Nephron (organoid): ENCODE results near the gene FBXO44.
"Not testable (repeated sequence)": the region's sequence is repeated elsewhere in the genome, so short reads cannot be mapped to it uniquely, and the experiment has no call there.

Source experiments
- H3K27ac Mint-ChIP-seq, 3 experiments: 2 replicates each; pipeline ENCODE4 v1.8.0; 2020; ENCODE audit warnings: mixed read lengths in 3 of 3, mild to moderate bottlenecking in 2 of 3, moderate library complexity in 1 of 3
- H3K27me3 Mint-ChIP-seq: 2 replicates; pipeline ENCODE4 v1.8.0; 2021; ENCODE audit warnings: low read depth, mild to moderate bottlenecking, moderate library complexity, mixed read lengths
- H3K36me3 Mint-ChIP-seq: 2 replicates; pipeline ENCODE4 v1.8.0; 2020; ENCODE audit warnings: low read depth, mixed read lengths
- H3K4me1 Mint-ChIP-seq: 2 replicates; pipeline ENCODE4 v1.8.0; 2020; ENCODE audit warnings: mixed read lengths
- H3K4me3 Mint-ChIP-seq, 3 experiments: 2 replicates each; pipeline ENCODE4 v1.8.0; 2020; ENCODE audit warnings: mild to moderate bottlenecking in 3 of 3, mixed read lengths in 3 of 3, moderate library complexity in 2 of 3
- H3K9me3 Mint-ChIP-seq: 2 replicates; pipeline ENCODE4 v1.8.0; 2020; ENCODE audit warnings: mixed read lengths
- TF ChIP-seq, protein P1 (sequence below), 3 experiments: fragments of 200-600 bp; sonication (generic); IDR thresholded peaks; one replicate each; pipeline ENCODE4 v1.5.0; 2021; ENCODE audit warnings: antibody characterized with exemption in 3 of 3; ENCODE audit not compliant: unreplicated experiment in 3 of 3

FBXO44 gene

DNA sequence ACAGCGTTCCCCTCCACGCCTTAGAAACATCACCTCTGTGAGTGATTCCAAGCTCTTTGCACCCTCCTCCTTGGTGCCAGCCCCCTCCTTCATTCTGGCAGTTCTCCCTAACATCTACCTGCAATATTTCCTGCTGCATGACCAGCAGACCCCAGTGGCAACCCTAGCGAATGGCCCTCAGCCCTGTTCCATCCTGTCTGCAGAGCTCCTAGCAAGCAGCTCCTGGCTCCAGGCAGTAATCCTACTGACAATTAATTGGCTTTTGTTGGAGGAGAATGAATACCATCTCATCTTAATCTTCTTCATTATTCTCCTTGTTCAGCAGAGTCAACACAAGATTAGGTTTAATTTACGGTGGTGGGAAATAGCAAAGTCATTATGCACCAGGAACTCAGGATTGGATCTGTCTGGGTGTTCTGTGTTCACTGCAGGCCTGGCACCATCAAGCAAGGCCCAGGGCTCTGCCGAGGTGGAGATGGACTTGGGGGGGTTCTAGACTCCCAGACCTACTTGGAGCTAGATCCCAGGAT lies 12.8 kb upstream of the FBXO44 start:
- TF ChIP-seq, protein P1, sequence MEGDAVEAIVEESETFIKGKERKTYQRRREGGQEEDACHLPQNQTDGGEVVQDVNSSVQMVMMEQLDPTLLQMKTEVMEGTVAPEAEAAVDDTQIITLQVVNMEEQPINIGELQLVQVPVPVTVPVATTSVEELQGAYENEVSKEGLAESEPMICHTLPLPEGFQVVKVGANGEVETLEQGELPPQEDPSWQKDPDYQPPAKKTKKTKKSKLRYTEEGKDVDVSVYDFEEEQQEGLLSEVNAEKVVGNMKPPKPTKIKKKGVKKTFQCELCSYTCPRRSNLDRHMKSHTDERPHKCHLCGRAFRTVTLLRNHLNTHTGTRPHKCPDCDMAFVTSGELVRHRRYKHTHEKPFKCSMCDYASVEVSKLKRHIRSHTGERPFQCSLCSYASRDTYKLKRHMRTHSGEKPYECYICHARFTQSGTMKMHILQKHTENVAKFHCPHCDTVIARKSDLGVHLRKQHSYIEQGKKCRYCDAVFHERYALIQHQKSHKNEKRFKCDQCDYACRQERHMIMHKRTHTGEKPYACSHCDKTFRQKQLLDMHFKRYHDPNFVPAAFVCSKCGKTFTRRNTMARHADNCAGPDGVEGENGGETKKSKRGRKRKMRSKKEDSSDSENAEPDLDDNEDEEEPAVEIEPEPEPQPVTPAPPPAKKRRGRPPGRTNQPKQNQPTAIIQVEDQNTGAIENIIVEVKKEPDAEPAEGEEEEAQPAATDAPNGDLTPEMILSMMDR (IDR thresholded peaks at IDR 0.05; ENCODE audit: unreplicated experiment in 3 of 3): no peak
- H3K9me3 Mint-ChIP-seq: no peaks in the 10 kb centered on the region

DNA sequence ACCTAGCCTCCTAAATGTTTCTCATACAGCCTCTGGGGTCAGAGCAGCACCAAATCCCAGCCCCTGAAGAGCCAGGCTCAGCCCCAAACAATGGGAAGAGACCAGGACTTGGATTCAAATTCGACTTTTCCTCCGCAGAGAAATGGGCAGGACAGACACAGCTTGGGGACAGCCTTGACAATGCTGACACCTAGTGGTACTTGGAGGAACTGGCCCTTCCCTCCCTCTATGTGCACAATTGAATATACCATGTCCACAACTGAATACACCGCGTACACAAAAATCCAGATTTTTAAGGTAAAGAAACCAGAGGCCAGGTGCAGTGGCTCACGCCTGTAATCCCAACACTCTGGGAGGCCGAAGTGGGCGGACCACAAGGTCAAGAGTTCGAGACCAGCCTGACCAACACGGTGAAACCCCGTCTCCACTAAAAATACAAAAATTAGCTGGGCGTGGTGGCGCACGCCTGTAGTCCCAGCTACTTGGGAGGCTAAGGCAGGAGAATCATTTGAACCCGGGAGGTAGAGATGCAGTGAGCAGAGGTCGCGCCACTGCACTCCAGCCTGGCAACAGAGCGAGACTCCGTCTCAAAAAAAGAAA lies 12.2 kb upstream of the FBXO44 start:
- H3K27ac Mint-ChIP-seq, H3K4me3 Mint-ChIP-seq, H3K9me3 Mint-ChIP-seq, H3K4me1 Mint-ChIP-seq, H3K36me3 Mint-ChIP-seq: not testable (repeated sequence)
- peaks cover 57% of the 10 kb centered on the region for H3K27me3 Mint-ChIP-seq
- TF ChIP-seq, protein P1 (IDR thresholded peaks at IDR 0.05; ENCODE audit: unreplicated experiment in 3 of 3): peak; percentile 93 to 96 (median 95)

More for the DNA sequence above, 12.8 kb upstream of the FBXO44 start:
- Mint-ChIP-seq H3K36me3 (no peaks in the 10 kb centered on the region), H3K4me3 (no peak overlapping the region), H3K27me3 (peaks cover 54% of the 10 kb centered on the region), H3K4me1 (no peaks in the 10 kb centered on the region), H3K27ac (no peak overlapping the region)

DNA sequence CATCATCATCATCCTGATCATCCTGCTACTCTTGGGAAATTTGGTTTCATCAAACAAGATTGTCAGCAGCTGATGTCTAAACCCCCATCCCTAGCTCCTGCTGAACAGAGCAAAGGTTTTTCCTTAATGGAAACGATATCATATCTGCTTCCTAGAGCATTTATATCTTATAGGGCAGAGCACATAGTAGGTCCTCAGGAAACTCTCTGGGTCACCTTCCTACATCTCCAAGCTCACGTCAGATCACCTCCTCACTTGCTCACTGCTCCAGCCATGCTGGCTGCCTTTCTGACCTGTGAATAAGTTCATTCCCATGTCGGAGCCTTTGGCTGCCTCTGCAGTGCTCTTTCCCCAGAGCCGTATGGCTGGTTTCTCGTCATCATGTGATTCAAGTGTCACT lies 10.9 kb upstream of the FBXO44 start:
- Mint-ChIP-seq H3K9me3 (no peaks in the 10 kb centered on the region), H3K4me1 (no peaks in the 10 kb centered on the region), H3K27me3 (peaks cover 67% of the 10 kb centered on the region), H3K36me3 (no peaks in the 10 kb centered on the region), H3K4me3 (no peak overlapping the region), H3K27ac (no peak overlapping the region)
- TF ChIP-seq, protein P1 (IDR thresholded peaks at IDR 0.05; ENCODE audit: unreplicated experiment in 3 of 3): no peak

DNA sequence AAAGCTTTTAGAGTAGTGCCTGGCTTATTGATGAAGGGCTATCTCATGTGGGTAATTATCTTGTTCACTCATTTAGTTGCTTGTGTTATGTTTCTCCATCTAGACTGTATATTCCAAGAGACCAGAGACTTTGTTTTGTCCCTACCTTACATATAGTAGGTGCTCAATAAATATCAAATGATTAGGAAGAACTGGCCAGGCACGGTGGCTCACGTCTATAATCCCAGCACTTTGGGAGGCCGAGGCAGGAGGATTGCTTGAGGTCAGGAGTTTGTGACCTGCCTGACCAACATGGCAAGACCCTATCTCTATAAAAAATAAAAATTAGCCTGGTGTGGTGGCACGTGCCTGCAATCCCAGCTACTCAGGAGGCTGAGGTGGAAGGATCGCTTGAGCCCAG lies 9.4 kb upstream of the FBXO44 start:
- H3K9me3 Mint-ChIP-seq: no peaks in the 10 kb centered on the region
- no peaks in the 10 kb centered on the region for H3K4me1 Mint-ChIP-seq
- peaks cover 71% of the 10 kb centered on the region for H3K27me3 Mint-ChIP-seq
- H3K4me3 Mint-ChIP-seq: no peak overlapping the region
- no peaks in the 10 kb centered on the region for H3K36me3 Mint-ChIP-seq
- H3K27ac Mint-ChIP-seq: no peak overlapping the region
- TF ChIP-seq, protein P1 (IDR thresholded peaks at IDR 0.05; ENCODE audit: unreplicated experiment in 3 of 3): no peak

DNA sequence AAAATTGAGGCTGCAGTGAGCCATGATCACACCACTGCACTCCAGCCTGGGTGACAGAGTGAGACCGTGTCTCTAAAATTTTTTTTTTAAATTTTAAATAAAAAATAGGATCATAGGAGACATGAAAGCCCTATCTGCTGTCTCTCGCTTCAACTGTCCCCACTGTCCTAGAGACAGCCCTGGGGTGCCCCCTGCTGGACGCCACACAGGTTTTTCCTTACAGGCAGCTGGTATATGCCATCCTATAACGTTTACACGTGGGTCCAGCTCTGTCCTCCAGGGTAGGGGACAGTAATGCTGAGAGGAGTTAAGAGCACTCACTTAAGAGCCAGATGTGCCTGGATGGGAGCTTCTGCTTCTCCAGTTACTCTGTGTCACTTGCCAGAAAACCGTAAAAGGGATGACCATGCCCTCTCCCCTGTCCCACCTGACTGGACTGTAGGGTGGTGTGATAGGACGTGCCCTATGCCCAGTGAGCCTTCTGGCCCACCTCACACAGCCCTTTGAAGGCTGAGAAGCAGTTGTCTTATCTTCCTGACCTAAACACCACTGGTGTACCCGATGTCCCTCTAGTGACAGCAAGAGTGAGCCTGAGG lies 8.9 kb upstream of the FBXO44 start:
- H3K9me3 Mint-ChIP-seq: no peaks in the 10 kb centered on the region
- no peak overlapping the region for H3K4me3 Mint-ChIP-seq
- TF ChIP-seq, protein P1 (IDR thresholded peaks at IDR 0.05; ENCODE audit: unreplicated experiment in 3 of 3): peak; percentile 69 to 78 (median 77)
- peaks cover 73% of the 10 kb centered on the region for H3K27me3 Mint-ChIP-seq
- peaks cover 2% of the 10 kb centered on the region for H3K4me1 Mint-ChIP-seq
- no peak overlapping the region for H3K27ac Mint-ChIP-seq
- H3K36me3 Mint-ChIP-seq: no peaks in the 10 kb centered on the region

DNA sequence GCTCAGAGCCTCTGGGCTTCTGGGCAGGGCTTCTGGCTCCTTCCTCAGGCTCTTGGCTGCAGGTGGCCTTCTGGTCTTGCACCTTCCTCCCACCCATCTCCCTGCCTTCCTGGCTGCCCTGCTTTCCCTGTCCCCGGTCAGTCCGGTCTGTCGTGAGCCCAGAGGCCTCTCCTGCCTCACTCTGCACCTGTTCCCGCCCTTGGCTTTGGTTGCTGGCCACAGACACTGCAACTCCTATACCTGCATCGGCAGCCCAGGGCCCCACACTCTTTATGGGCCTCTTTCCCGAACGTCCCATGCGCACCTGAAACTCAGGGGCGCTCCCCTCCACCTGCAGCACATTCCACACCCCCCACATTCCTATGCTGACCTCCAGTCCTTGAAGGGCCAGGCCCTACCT lies 8.4 kb upstream of the FBXO44 start:
- H3K27me3 Mint-ChIP-seq: peaks cover 77% of the 10 kb centered on the region
- TF ChIP-seq, protein P1 (IDR thresholded peaks at IDR 0.05; ENCODE audit: unreplicated experiment in 3 of 3): no peak
- H3K4me1 Mint-ChIP-seq: peaks cover 8% of the 10 kb centered on the region
- H3K36me3 Mint-ChIP-seq: no peaks in the 10 kb centered on the region
- H3K9me3 Mint-ChIP-seq: no peaks in the 10 kb centered on the region
- H3K27ac Mint-ChIP-seq: no peak overlapping the region
- H3K4me3 Mint-ChIP-seq: no peak overlapping the region
